UCSD-AML1 (cell line): ENCODE measurements around the gene TMEM167B.
"Not testable (repeated sequence)": the region's sequence is repeated elsewhere in the genome, so short reads cannot be mapped to it uniquely, and the experiment has no call there.

Source experiments
- DNase-seq: peaks from one replicate; lab custom pipeline; 2025; ENCODE audit not compliant: unreplicated experiment; lab: John Stamatoyannopoulos, UW

The TMEM167B gene

GRCh38 chr1:109112652-109113285, 22.2 kb downstream of the TMEM167B start:
- DNase-seq: peak; percentile 87

GRCh38 chr1:109113590-109114341, 23.2 kb downstream of the TMEM167B start, which contains the start of gene ELAPOR1:
ELAPOR1 (plus strand) TSS chr1:109114115; CDS start chr1:109114184, 69 bp downstream.
- no peak for DNase-seq

GRCh38 chr1:109114342-109114674, 23.7 kb downstream of the TMEM167B start:
- no peak for DNase-seq

GRCh38 chr1:109115685-109116084, 25.1 kb downstream of the TMEM167B start:
- DNase-seq: no peak

- DNase-seq: no peak
Observed at GRCh38 chr1:109116286-109116685, 25.7 kb downstream of the TMEM167B start.

GRCh38 chr1:109118089-109118488, 27.5 kb downstream of the TMEM167B start:
- DNase-seq: no peak

- no peak for DNase-seq
Observed at GRCh38 chr1:109120356-109120755, 29.8 kb downstream of the TMEM167B start.

GRCh38 chr1:109131059-109131458, 40.5 kb downstream of the TMEM167B start:
- DNase-seq: no peak

GRCh38 chr1:109131800-109132199, 41.2 kb downstream of the TMEM167B start:
- DNase-seq: no peak

GRCh38 chr1:109133002-109133706, 42.6 kb downstream of the TMEM167B start:
- no peak for DNase-seq

- peak; percentile 58 for DNase-seq
Observed at GRCh38 chr1:109133815-109134214, 43.3 kb downstream of the TMEM167B start.

GRCh38 chr1:109134423-109134822, 43.9 kb downstream of the TMEM167B start:
- DNase-seq: no peak

- DNase-seq: no peak
Observed at GRCh38 chr1:109135940-109136339, 45.4 kb downstream of the TMEM167B start.

- DNase-seq: no peak
Observed at GRCh38 chr1:109136766-109137165, 46.2 kb downstream of the TMEM167B start.

- DNase-seq: no peak
Observed at GRCh38 chr1:109137958-109138357, 47.4 kb downstream of the TMEM167B start.

- no peak for DNase-seq
Observed at GRCh38 chr1:109138358-109138757, 47.8 kb downstream of the TMEM167B start.

GRCh38 chr1:109140392-109140791, 49.8 kb downstream of the TMEM167B start:
- DNase-seq: no peak

GRCh38 chr1:109142260-109142659, 51.7 kb downstream of the TMEM167B start:
- no peak for DNase-seq

- not testable (repeated sequence) for DNase-seq
Observed at GRCh38 chr1:109142725-109143124, 52.2 kb downstream of the TMEM167B start.
